ENCODE results near the gene BMS1. TPM values are rescaled to one million over a fixed set of nuclear protein-coding genes. Genes with fewer than 3 reads are reported as not detected.

Gene BMS1
- polyA plus RNA-seq, 3 donors = 21.1 to 26.3 (median 24.5) TPM

GRCh38 chr10:42878134-42878820 lies 95.7 kb downstream of the BMS1 start:
- DNase-seq (ENCODE audit: extremely low read depth in 1 of 11, low read depth in 9 of 11, low spot score in 4 of 11) = no peak

- no peak for DNase-seq (ENCODE audit: extremely low read depth in 1 of 11, low read depth in 9 of 11, low spot score in 4 of 11)
Measured at GRCh38 chr10:42878821-42879195, 96.2 kb downstream of the BMS1 start.

- DNase-seq (ENCODE audit: extremely low read depth in 1 of 11, low read depth in 9 of 11, low spot score in 4 of 11) = no peak
Measured at GRCh38 chr10:42879380-42880254, 97.0 kb downstream of the BMS1 start.

GRCh38 chr10:42880255-42880620 lies 97.6 kb downstream of the BMS1 start:
- DNase-seq (ENCODE audit: extremely low read depth in 1 of 11, low read depth in 9 of 11, low spot score in 4 of 11) = no peak

- DNase-seq (ENCODE audit: extremely low read depth in 1 of 11, low read depth in 9 of 11, low spot score in 4 of 11) = no peak
Measured at GRCh38 chr10:42882597-42882996, 100.0 kb downstream of the BMS1 start.

Other genes starting within 250 kb of the BMS1 start
- gene ZNF33B, start 144.2 kb upstream of the BMS1 start, polyA plus RNA-seq (ENCODE audit: insufficient read length in 3 of 3) = 10 to 100 TPM; 38.7 to 47.8 (median 47.1) TPM

Measured in renal cortex interstitium (tissue), 11 donors.